T-cell (primary cell): ENCODE data around the gene HLCS. TPM values are rescaled to one million over a fixed set of nuclear protein-coding genes. Genes with fewer than 3 reads are reported as not detected.

Experiments
- total RNA-seq, 35 experiments: library from RNA in 6 of 35; stranded (reverse) in 6 of 35; fragments of 120-200 nt in 1 of 35; gene quantifications; one replicate each; pipeline versions ENCODE4 v1.2.1 to v1.2.4 and lab custom pipeline; 2013 to 2026

Gene HLCS
- total RNA-seq, 5 donors from 2014 or later (not counting 1 experiment from before 2014, with no cell fraction given) = 13.0 to 15.6 (median 13.8) TPM

Other genes starting within 250 kb of the HLCS start
- gene RIPPLY3, start 40.0 kb upstream of the HLCS start, total RNA-seq = not detected
- gene PIGP, start 106.4 kb upstream of the HLCS start, total RNA-seq = 10 to 100 TPM; 10.3 to 19.3 (median 15.3) TPM
- gene TTC3, start 106.6 kb upstream of the HLCS start, total RNA-seq = 100 to 1,000 TPM; 125 to 153 (median 139) TPM